HG03196 (cell line): ENCODE data around the gene SLC16A2.

Source experiments
- ATAC-seq: cut with Tn5 transposase; IDR thresholded peaks from one replicate; pipeline ENCODE4 v1.9.1; 2021; ENCODE audit not compliant: unreplicated experiment

SLC16A2 gene

GRCh38 chrX:74535086-74535407, 113.8 kb downstream of the SLC16A2 start:
- no peak for ATAC-seq

DNA sequence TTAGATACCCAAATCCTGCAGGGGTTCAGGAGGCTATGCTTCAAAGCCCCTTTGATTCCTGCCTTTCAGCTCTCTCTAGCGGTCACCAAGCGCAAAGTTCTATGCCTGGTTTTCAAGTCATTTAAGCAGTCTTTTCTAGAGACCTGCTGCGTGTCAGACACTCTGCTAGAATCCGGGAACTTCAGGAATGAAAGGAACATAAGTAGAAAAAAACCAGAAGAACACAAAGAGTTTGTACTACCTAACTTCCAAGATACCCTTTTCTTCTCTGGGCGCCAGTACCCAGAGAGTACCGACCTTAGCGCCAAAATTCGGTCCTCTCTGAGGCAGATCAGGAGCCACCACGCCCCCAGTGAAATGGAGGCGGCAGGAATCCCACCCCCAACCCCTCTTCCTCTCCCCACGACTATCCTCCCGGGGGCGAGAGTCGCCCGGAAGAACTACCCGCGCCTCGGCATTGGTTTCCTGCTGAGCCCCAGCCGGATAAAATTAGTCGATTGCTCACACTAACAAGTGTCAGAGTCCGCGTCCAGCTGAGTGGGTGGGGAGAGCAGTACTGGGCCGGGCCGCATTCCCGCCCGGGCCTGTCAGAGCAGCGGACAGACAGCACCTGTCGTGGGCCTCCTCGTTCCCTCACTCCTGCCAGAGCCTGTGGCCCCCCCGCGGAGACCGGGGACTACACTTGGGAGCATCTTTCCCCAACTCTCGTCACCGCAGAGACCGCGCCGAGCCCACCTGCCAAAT, 114.3 kb downstream of the SLC16A2 start:
- ATAC-seq: peak; percentile 36

- peak; percentile 71 for ATAC-seq
Measured at GRCh38 chrX:74536152-74536831, 115.0 kb downstream of the SLC16A2 start.

- peak; percentile 27 for ATAC-seq
Measured at GRCh38 chrX:74536832-74537371, 115.6 kb downstream of the SLC16A2 start.

DNA sequence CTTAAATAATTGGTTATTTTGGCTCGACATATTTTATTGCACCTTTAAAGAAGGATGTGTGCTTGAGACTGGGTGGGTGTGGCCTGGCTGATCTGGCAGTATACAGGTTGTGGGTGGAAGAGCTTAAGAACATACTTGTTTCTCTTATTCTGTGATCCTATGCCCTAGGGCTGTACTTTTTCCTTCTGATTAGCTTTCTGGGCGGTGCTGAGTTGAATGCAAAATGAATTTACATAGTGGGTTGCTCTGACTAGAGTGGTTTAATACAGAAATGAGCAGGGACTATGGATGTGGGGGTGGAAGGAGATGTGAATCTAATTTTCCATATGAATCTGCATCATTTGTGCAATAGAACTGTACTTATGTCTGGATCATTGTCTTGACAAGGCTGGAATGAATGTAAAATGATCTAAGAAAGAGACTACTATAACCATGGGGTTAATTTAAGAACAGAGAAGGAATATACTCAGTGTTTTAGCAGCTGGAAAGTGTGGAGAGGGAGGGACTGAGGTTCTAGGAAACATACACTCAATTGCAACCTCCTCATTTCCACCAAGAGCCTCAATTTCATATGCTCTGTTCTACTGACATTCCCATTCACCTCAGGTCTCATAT, 119.4 kb downstream of the SLC16A2 start:
- no peak for ATAC-seq

DNA sequence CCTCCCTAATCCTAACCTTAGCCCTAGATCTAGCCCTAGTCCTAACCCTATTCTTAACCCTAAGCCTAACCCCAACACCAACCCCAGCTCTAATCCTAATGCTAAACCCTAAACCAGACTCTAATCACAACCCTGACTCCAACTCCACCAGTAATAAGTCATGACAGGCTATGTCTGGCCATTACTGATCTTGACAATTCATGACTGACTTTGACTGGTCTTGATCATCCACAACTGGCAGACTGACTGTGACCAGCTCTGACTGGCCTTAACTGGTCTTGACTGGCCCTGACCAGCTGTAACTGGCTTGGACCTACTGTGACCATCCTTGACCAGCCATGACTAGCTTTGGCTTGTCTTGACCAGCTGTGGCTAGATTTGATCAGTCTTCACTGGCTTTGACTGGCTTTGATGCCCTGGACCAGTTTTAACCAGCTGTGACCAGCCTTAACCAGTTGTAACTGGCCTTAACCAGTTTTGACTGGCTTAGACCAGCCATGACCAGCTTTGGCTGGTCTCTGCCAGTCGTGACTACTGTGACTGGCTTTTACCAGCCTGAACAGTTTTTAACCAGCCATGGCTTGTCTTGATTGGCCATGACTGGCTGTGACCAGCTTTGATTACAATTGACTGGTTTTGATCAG, 124.7 kb downstream of the SLC16A2 start:
- ATAC-seq: no peak

- no peak for ATAC-seq
Measured at GRCh38 chrX:74546984-74547383, 125.7 kb downstream of the SLC16A2 start.

- peak; percentile 68 for ATAC-seq
Measured at GRCh38 chrX:74550295-74550802, 129.1 kb downstream of the SLC16A2 start.

- no peak for ATAC-seq
Measured at GRCh38 chrX:74551934-74552333, 130.6 kb downstream of the SLC16A2 start.

DNA sequence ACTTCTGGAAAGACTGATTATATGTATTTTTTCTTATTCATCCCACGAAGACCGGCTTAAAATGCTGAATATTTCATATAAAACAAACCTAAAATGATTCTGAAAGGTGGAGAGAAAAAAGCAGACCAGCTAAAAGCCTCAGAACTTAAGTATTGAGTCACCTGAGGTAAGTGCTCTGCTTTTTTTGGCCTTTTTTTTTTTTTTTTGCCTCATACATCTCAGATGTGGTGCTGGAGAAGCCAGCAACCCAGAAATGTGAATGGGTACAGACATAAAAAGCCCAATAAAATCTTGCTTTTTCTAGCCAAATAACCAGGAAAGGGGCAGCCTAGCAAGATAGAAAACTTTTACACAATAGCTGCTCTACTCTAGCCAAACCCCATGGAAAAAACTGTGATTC, 136.1 kb downstream of the SLC16A2 start:
- no peak for ATAC-seq

- ATAC-seq: no peak
Measured at GRCh38 chrX:74578137-74578536, 156.8 kb downstream of the SLC16A2 start.

- ATAC-seq: no peak
Measured at GRCh38 chrX:74579597-74580198, 158.4 kb downstream of the SLC16A2 start.
